HG02642 (cell line): Measurements from ENCODE around the gene PLPPR1.
A peak's percentile ranks its signal among the peaks of the same experiment; 100 is the strongest.
"Not testable (repeated sequence)": the region's sequence is repeated elsewhere in the genome, so short reads cannot be mapped to it uniquely, and the experiment has no call there.

Experiments used
- ATAC-seq: cut with Tn5 transposase; IDR thresholded peaks from one replicate; pipeline ENCODE4 v1.9.1; 2021; ENCODE audit warnings: mild to moderate bottlenecking; ENCODE audit not compliant: unreplicated experiment, poor library complexity

PLPPR1 gene

DNA sequence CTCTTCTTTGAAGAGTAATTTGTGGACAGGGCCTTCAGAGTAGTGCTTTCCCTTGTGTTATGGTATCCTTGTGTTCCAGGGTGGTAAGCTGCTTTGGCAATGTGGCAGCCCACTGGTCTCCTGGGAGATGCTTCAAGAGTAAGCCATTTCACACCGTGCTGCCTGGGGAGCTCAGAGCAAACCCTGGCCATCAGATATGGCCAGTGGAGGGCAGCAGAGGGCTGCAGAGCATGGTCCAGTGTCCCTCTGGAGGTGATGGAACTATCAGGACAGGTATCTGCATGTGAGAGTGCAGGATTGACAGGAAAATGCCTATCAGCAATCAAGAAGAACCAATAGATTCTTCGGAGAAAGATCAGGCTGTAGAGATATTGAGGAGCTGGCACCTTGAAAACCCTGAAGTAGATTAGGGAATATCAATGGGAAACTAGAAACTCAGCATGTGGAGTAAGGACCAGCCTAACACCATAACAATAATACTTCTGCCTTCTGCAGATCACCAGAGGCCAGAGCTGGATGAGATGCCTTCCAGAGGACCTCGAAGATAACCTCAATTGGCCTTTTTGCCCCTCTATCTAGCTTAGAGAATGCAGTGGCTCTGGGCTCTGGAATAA is 90.8 kb downstream of the PLPPR1 start:
- peak; percentile 86 for ATAC-seq

DNA sequence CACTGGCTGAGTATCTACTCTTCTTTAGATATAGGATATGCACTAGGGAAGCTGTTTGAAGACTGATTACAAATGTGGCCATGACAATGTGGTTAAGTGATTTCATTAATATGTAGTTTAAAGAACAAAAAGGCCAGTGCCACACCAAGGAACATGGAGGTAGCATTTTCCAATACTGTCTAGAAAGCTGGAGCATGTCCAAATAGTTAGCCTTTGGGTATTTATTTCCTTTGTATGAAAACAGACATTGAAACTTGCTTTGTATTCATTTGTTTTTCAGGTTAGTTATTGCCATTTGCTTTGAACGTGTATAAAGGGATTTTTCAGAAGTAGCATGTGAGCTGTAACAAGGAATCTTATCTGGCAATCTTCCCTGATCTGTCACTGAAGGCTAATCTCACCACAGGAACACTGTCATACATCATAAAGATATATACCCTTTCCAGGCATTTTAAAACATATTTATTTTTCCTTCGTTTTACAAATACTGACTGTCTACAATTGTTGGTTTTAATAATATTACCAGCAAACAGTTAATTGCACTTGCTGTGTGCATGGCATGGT is 93.4 kb downstream of the PLPPR1 start:
- no peak for ATAC-seq

DNA sequence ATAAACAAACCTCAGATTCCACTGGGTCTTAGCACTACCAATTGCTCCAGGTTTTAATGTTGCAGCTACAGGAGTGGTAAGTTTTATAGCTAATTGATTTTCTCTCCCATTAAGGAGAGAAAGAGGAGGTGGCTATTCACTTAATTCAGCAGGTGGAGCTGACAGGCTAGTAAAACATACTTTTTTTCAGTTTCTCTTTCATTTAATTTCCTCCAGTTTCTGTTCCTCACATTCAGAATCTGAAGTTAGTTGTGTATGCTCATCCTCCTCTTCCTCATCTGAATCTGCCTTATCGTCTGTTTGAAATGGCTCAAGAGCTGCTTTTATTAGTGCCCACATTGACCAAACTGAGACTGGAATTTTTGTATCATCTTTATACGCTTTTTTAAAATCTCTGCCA is 98.0 kb downstream of the PLPPR1 start:
- no peak for ATAC-seq

DNA sequence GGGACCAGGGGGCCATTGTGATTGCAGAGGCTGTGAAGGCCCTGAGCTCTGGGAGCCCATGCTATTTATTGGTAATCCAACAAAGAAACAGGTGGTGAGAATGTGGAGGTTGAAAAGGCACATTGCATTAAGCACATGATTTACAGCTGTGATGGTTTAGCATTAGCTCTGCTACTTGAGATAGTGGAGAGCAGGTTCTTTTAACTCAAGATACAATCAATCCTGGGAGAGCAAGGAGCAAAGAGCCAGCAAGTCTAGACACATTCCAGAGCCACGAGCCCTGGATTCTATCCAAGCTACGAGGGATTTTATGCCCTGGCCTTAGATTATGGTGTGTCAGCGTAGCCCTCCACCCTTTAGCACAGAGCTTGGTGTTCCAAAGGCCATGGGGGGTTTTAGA is 98.8 kb downstream of the PLPPR1 start:
- ATAC-seq: not testable (repeated sequence)

DNA sequence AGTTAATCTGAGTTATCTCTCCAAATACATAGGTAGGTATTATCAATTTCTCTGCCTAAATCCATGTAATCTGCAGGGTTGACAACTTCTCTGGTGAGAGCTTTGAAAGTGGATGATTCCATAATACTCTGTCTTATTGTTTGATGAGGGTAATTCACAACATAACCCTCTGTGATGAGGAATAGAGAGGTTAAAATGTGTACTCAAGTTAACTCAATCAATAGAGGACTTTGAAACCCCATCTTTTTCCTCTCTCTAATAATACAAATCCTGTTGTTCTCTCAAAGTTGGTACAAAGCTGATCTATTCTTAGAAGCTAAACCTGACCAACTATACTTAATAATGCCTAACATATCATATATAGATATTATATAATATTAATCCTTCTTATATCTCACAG is 100.1 kb downstream of the PLPPR1 start:
- no peak for ATAC-seq

DNA sequence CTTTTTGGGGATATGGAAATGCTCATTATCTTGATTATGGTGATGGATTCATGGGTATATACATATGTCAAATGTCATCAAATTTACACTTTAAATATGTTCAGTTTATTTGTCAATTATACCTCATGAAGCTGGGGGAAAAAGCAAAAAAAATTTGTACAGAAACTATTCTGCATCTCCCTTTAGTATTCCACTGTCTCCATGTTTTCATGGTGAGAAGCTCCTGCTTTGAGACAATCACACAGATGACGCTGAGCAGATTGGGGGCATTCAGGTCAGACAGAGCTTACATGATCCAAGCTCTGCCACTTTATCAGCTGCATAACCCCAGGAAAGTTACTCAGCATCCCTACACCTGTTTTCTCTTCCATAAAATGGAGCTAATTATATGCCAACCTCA is 101.5 kb downstream of the PLPPR1 start:
- no peak for ATAC-seq

DNA sequence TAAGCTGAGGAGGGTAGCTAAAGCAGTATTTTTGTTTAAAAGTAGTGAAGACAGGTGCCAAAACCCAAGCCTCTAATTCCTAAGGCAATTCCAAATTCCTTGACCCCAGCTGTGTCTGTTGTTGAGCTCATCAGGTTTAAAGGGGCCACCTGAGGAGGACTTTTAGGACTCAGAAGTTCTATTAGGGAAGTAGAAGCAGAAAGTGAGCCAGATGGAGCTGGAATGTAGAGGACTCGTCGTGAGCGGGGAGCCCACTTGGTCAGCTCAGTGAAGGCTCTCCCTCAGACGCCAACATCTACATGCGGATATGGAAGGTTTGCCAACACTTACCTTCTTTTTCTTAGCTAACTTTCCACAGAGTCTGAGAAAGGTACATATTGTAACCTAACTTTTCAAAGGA is 102.8 kb downstream of the PLPPR1 start:
- ATAC-seq: no peak

DNA sequence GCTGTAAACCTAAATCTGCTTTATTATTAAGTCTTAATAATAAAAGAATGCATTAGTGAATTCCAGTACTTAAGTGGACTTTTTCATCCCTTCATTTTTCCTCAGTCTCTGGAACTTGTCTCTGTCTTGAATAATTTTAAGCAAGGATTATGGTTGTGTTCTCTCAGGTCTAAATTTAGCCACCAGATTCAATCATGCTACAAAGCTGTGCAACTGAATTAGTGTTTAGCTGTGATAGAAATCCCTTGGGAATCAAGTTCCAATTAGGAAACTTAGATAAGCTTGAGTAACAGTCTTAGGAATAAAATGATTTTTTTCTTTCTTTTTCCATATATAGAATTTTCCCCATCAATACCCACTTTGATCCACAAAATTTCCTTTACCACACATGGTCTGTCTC is 104.3 kb downstream of the PLPPR1 start:
- no peak for ATAC-seq

DNA sequence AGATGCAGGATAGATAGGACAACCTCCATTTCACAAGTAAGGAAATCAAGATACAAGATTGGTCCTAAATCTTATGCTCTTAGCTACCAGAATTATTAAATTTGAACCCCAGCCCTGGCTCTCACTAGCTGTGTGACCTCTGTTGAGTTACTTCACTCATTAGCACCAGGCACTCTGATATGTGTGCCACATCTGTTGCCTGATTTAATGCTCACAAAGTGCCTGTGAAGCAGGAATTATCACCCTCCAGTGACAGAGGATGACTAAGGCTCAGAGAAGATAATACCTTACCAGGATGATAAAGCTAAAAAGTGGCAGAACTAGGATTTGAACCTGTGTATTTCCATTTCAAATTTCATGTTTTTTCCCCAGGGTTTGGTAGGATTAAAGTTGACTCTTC is 110.0 kb downstream of the PLPPR1 start:
- no peak for ATAC-seq

DNA sequence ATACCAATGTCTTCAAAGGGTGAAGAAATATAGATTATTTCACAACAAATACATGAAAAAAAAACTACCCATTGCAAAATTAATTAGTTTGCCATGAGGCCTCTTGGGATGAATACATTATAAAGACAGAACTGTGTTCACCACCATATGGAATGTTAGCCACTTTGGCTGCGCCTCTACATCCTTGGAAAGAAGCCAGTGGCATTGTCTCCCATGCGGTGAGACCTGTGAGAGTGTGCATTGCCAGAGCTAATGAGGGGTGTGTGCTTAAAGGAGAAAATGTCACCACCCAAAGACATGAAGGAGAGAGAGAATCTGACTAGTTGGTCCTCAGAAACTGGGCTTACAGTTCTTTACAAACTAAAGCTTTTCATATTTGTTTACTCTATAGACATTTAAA is 110.6 kb downstream of the PLPPR1 start:
- ATAC-seq: no peak

DNA sequence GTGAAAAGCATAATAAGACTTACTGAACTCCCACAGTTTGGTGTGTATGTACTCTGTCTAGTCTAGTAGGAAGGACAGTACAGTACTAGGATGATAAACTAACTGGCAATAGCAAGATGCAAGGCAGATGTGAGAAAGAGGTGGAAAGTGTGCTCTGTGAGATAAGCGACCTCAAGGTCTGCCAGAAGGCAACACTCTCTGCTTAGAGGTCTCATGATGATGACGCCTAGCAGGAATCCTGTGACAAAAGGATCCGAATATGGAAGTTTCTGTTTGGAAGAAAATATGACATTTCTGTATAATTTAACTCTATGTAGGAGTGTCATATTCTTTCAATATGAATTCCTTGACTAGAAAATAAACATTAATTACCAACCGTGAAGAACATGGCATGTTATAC is 112.2 kb downstream of the PLPPR1 start:
- ATAC-seq: no peak

DNA sequence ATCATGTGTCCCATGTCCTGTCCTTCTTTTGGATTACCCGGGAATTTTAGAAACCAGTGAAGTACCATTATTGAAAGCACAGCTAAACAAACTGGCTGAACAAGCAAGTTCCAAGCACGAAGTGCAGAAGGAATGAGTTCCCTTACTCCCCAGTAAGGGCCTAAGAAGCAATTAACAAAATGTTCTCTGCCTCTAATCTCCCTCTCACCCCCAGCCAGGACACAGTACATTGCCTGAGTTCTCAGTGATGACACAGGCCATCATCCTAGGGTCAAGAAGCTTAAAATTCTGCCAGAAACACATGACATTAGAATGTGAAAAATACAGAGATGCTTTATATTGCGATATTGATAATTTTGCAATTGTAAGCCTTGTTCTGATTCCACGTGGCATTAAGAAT is 118.0 kb downstream of the PLPPR1 start:
- no peak for ATAC-seq

DNA sequence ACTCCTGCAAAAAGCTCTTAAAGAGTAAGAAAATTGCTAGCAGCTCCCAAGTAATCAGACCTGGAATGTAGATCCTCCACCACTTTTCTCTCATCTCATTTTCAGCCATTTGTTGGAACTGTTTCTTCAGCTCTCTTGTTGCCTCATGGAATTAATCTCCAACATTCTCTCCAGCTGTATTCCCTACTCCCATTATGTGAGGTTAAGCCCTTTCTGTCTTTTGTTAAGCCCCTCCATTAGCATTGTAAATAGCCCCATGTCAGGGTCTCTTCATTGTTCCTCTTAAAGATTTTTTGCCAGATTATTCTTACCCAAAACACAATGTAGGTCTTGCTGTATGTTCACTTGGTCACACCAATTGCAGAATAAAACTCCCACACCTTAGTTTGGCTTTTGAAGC is 119.8 kb downstream of the PLPPR1 start:
- no peak for ATAC-seq

DNA sequence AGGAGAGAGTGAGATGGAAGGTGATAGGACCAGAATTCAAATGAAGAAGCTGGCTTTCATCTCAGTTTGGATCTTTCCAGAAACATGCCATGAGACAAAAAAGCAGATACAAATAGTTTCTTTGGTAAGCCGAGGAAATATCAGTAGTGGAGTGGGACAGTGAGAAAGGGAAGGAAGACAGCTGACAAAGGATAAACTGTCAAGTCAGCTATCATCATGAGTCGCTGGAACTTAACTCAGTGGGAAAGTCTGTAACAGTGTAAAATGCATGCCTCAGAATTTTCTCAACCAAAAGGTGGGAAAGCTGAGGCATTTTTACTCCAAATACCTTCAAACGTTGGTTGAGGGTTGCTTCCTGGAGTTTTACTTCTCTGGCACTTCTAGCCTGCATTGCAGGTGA is 129.8 kb downstream of the PLPPR1 start:
- no peak for ATAC-seq

DNA sequence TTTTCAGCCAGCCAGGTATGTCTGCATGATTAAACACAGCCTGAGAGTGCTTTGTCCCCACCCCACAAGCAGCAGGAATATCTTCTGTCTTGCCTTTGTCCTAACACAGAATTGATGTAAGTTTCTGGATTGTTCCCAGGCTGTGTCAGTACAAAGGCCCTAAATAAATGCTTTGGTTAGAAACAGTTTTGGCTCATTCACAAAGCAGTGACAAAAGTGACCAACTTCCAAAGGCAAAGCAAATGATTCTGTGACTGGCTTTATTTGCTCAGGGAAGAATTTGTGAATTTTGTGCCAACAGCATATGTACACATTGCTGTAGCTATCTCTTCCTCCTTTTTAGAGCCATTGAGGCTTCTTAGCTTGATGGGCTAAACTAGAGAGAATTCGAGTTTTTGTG is 133.7 kb downstream of the PLPPR1 start:
- ATAC-seq: no peak

DNA sequence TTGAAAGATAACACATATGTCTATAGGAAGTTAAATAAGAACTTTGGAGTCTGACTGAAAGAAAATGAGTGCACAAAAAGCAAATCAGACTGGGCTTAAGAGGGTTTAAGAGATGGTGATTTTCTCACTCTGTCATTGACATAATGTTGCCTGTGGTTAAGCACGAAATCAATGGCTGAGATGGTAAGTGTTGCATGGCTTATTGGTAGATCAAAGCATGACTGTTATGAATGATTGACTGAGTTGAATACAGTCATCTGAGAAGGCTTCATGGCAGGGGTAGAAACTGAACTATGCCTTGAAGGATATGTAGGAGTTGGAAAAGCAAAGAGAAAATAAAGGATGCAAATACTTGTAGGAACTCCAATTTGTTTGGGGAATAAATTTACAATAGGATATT is 136.6 kb downstream of the PLPPR1 start:
- no peak for ATAC-seq

DNA sequence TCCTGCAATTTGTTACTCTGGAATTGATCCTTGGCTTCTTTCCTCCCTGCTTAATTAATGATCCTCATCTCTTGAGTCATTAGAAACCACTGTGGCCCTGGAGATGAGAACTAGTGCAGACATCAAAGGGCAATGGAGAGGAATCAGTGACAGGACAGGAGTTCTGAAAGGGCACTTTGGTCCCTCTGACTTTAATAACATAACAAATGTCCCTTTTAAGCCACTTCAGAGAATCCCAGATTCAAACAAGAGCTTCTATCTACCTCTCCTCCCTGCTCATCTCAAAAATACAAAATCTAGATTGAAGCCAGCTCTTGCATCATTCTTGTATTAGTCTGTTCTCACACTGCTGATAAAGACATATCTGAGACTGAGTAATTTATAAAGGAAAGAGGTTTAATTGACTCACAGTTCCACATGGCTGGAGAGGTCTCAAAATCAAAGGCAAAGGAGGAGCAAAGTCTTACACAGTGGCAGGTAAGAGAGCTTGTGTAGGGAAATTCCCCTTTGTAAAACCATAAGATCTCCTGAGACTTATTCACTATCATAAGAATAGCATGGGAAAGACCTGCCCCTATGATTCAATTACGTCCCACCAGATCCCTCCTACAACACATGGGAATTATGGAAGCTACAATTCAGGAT is 139.1 kb downstream of the PLPPR1 start:
- no peak for ATAC-seq

DNA sequence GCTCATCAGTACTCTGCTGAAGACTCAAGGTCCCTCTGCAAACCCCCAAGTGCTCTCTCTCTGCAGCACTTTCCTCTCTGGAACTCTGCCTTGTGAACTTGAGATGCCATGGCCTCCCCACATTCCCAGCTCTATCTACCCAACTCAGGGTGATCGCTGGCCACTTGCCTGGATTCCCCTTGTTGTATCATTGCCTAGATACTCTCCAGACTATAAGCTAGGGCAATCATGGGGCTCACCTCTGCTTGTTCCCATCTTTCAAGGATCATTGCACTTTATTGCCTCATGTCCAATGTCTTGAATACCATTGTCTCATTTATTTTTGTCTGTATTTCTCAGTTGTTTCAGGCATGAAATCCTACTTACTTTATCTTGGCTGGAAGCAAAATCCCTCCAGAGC is 144.1 kb downstream of the PLPPR1 start:
- ATAC-seq: no peak

DNA sequence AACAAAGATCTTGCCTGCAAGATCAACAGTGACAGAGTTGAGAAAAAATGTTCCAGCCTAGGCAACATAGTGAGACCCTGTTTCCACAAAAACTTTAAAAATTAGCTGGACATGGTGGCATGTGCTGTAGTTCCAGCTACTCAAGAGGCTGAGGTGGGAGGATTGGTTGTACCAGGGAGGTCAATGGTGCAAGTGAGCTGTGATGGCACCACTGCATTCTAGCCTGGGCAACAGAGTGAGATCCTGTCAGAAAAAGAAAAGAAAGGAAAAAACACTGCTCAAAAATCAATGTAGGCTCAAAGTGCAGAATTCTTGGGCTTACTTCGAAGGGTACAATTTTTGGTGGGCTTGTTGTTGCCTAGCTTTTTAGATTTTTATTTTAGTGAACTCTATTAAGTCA is 145.4 kb downstream of the PLPPR1 start:
- ATAC-seq: no peak

DNA sequence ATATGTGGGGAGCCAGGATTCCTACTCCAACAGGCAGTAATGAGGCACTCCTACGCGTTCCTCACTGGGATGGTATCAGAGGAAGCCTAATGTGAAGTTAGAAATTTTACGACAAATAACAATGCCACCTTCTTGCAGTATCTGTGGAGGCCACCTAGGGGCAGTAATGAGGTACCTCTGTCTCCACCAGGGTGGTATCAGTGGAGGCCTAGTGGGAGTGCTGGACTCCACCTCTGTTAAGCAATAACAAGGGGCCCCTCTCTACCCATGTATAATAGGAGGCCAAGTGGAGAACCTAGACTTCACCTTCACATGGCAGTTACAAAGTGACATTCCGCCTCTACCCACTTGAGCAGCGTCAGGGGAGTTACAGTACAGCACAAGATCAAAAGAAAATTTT is 147.9 kb downstream of the PLPPR1 start:
- ATAC-seq: no peak

DNA sequence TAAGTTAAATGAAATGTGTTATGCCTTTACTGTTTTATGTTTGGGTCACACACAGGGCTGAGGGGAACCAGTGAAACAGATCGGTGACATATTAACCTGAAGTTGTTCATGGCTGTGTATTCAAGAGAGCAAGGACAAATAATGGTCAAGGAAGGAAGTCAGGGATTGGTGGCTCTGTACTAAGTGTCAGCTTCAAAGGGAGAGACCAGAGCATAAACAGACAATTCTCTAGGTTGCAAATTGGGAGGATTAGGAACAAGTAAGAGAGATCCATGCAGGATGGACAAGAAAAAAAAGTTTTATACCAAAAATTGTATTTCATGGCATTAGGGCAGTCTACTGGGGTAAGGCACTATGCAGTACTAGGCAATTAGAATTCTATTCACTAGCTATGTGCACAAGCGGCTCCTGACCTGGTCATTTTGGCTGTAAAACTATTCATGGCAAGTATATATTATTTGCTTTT is 156.3 kb downstream of the PLPPR1 start:
- no peak for ATAC-seq

DNA sequence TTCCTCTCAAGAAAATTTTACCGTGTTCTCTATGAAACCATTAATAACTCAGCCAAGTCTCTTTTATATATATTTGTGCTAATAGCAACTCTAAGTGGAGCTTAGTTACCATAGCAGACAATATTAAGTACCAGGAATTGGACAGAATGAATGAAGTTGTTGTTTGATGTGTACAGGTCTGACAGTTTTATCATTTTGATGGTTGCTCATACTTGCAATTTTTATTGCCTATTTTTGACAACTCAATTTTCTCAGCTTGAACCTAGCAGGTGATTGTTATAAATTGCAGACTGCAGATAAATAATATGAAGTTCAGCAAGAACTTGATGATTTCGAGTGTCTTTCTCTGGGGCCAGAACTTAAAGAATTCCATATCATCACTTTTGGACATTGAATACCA is 163.2 kb downstream of the PLPPR1 start:
- ATAC-seq: no peak
